HCT116 (cell line): ENCODE measurements around the gene SLC9A9. TPM values are rescaled to one million over a fixed set of nuclear protein-coding genes. Genes with fewer than 3 reads are reported as not detected.

Source experiments
- ATAC-seq: fragments of 200-7000 bp; cut with Tn5 transposase; 2 replicates; pipeline ENCODE4 v1.9.1; 2020; ENCODE audit warnings: mild to moderate bottlenecking, moderate library complexity
- BruUV-seq: library from RNA; stranded (reverse); fragments of 400-500 nt; replicated peaks from 2 replicates; lab custom pipeline; 2021; lab: Mats Ljungman, UMichigan
- CTCF ChIA-PET: fragments of 300-600 bp; sonication (Branson Sonifier 250); formaldehyde crosslinking; loops from one replicate; lab custom pipeline; 2021; ENCODE audit warnings: antibody characterized with exemption; lab: Charles Lee
- POLR2A ChIA-PET: fragments of 300-600, 350-600 bp; sonication (Branson Sonifier 250); formaldehyde crosslinking; loops from one replicate; lab custom pipeline; 2021; ENCODE audit warnings: antibody characterized with exemption; lab: Charles Lee
- RAD21 ChIA-PET, 2 experiments: fragments of 300-600 bp; sonication (Branson Sonifier 250); formaldehyde crosslinking; loops; one replicate each; lab custom pipeline; 2023; ENCODE audit warnings: low total read pairs in 2 of 2; ENCODE audit not compliant: uncharacterized antibody in 2 of 2, unreplicated experiment in 2 of 2, low non-redundant PET in 1 of 2; lab: Charles Lee
- DNase-seq: peaks from one replicate; pipeline ENCODE4 v3.0.0-alpha.2; 2010; ENCODE audit warnings: low read depth, low spot score
- H2AFZ ChIP-seq: fragments of 200-600 bp; shearing (Covaris generic), sonication (generic); 2 replicates; pipeline ENCODE4 v1.6.1; 2017; ENCODE audit warnings: low read depth, mixed run types, mixed read lengths, antibody characterized with exemption, low read length; ENCODE audit not compliant: poor library complexity, severe bottlenecking
- H3K27ac ChIP-seq: 2 replicates; pipeline ENCODE4 v1.5.1; 2012; ENCODE audit warnings: low read depth, low read length
- H3K27me3 ChIP-seq: fragments of 200-600 bp; sonication (generic); 2 replicates; pipeline ENCODE4 v1.6.1; 2016; ENCODE audit warnings: mixed run types, low read length, mixed read lengths; ENCODE audit not compliant: insufficient read depth
- H3K36me3 ChIP-seq, 2 experiments: fragments of 200-500 bp in 1 of 2; fragments of 200-600 bp in 1 of 2; sonication (Bioruptor generic) in 1 of 2; sonication (generic) in 1 of 2; 2 replicates each; pipeline versions ENCODE4 v1.5.1 to v1.6.1; 2014 to 2016; ENCODE audit warnings: low read length in 2 of 2, inconsistent platforms in 1 of 2, mixed read lengths in 1 of 2, mixed run types in 1 of 2; ENCODE audit not compliant: insufficient read depth in 2 of 2, control insufficient read depth in 1 of 2
- H3K4me1 ChIP-seq, 2 experiments: fragments of 200-600 bp in 1 of 2; sonication (generic) in 1 of 2; 2 replicates each; pipeline versions ENCODE4 v1.5.1 to v1.6.1; 2012 to 2017; ENCODE audit warnings: low read length in 2 of 2, inconsistent platforms in 1 of 2, mild to moderate bottlenecking in 1 of 2, mixed read lengths in 1 of 2, mixed run types in 1 of 2, moderate library complexity in 1 of 2; ENCODE audit not compliant: insufficient read depth in 2 of 2, control insufficient read depth in 1 of 2
- H3K4me2 ChIP-seq: fragments of 200-600 bp; sonication (generic); 2 replicates; pipeline ENCODE4 v1.6.1; 2017; ENCODE audit warnings: mixed run types, low read length, mixed read lengths
- H3K4me3 ChIP-seq, 2 experiments: fragments of 200-600 bp in 1 of 2; sonication (generic) in 1 of 2; replicated peaks in 1 of 2; 2 replicates each; pipeline ENCODE4 v1.5.1; 2011 to 2016; ENCODE audit warnings: low read length in 2 of 2, control low read depth in 1 of 2, low read depth in 1 of 2, mild to moderate bottlenecking in 1 of 2, mixed read lengths in 1 of 2, mixed run types in 1 of 2
- H3K79me2 ChIP-seq: fragments of 200-600 bp; sonication (generic); 2 replicates; pipeline ENCODE4 v1.6.1; 2017; ENCODE audit warnings: mild to moderate bottlenecking, mixed run types, low read length, moderate library complexity, mixed read lengths; ENCODE audit not compliant: insufficient read depth
- H3K9ac ChIP-seq: fragments of 200-600 bp; sonication (generic); 2 replicates; pipeline ENCODE4 v1.6.1; 2016; ENCODE audit warnings: low read length, mixed read lengths
- H3K9me2 ChIP-seq: fragments of 200-600 bp; sonication (generic), shearing (Covaris generic); 2 replicates; pipeline ENCODE4 v1.6.1; 2017; ENCODE audit warnings: mixed run types, mild to moderate bottlenecking, moderate library complexity; ENCODE audit not compliant: insufficient read depth
- H3K9me3 ChIP-seq, 2 experiments: fragments of 200-500 bp in 1 of 2; fragments of 200-600 bp in 1 of 2; sonication (Bioruptor generic) in 1 of 2; sonication (generic) in 1 of 2; 2 replicates each; pipeline ENCODE4 v1.6.1; 2014 to 2017; ENCODE audit warnings: low read length in 2 of 2, mixed read lengths in 2 of 2, inconsistent platforms in 1 of 2, low read depth in 1 of 2, mild to moderate bottlenecking in 1 of 2, mixed run types in 1 of 2, moderate library complexity in 1 of 2; ENCODE audit not compliant: control insufficient read depth in 1 of 2, insufficient read depth in 1 of 2
- H4K20me1 ChIP-seq: fragments of 200-600 bp; sonication (generic), shearing (Covaris generic); 2 replicates; pipeline ENCODE4 v1.6.1; 2017; ENCODE audit warnings: mixed run types, mild to moderate bottlenecking, moderate library complexity; ENCODE audit not compliant: insufficient read depth
- EZH2 ChIP-seq: fragments of 200-600 bp; sonication (generic); IDR thresholded peaks from 2 replicates; pipeline ENCODE4 v1.6.1; 2017; ENCODE audit warnings: antibody characterized with exemption, mixed run types
- FOSL1 ChIP-seq: IDR thresholded peaks from 2 replicates; pipeline ENCODE4 v1.6.1; 2012; ENCODE audit warnings: low read depth
- POLR2A ChIP-seq: IDR thresholded peaks from 2 replicates; pipeline ENCODE4 v1.7.0; 2011; ENCODE audit warnings: borderline replicate concordance; ENCODE audit not compliant: insufficient read depth, insufficient read length; ENCODE audit errors: extremely low read depth
- POLR2AphosphoS5 ChIP-seq: IDR thresholded peaks from 2 replicates; pipeline ENCODE4 v1.6.1; 2011; ENCODE audit warnings: mild to moderate bottlenecking, low read depth, low read length, moderate library complexity
- RAD21 ChIP-seq: IDR thresholded peaks from 2 replicates; pipeline ENCODE4 v1.6.1; 2012; ENCODE audit warnings: low read depth, mild to moderate bottlenecking
- SIN3A ChIP-seq: IDR thresholded peaks from 2 replicates; pipeline ENCODE4 v1.6.1; 2012; ENCODE audit warnings: low read depth
- SP1 ChIP-seq: IDR thresholded peaks from 2 replicates; pipeline ENCODE4 v1.6.1; 2012; ENCODE audit warnings: low read depth
- ZFX ChIP-seq: fragments of 450-650 bp; IDR thresholded peaks from 2 replicates; pipeline ENCODE4 v1.6.1; 2017
- intact Hi-C: fragments of 100-400 bp; cut with micrococcal nuclease; formaldehyde crosslinking; loops from 2 replicates; pipeline ENCODE4 v1.10.0; 2022
- total RNA-seq: library from RNA; stranded (reverse); gene quantifications from one replicate; pipeline ENCODE4 v1.2.1, GENCODE V29; 2021; ENCODE audit not compliant: unreplicated experiment
- TF ChIP-seq, protein P1 (sequence below): IDR thresholded peaks from 2 replicates; pipeline ENCODE4 v1.6.1; 2012; ENCODE audit warnings: low read depth
- TF ChIP-seq, protein P2 (sequence below): IDR thresholded peaks from 2 replicates; pipeline ENCODE4 v1.6.1; 2012

Gene SLC9A9
- total RNA-seq, 1 experiment from 2014 or later = 0.20 TPM

DNA sequence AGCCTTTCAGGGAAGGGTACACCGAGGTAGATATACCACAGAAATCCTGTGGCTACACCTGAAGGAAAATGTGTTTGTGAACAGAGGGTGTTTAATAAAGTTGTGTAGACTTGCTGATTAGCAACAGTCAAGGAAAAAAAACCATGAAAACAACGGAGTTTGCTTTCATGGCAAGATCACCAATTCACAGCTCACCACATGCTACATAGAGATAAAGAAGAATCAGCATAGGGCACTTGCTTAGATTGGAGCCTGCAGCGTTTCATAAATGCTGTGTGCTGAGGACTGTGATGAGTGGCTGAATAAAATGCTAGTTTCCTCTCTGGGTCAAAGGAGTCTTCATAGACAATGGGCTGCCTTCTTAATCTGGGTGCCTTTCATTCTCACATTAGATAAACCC lies 257.6 kb downstream of the SLC9A9 start:
- RAD21 ChIA-PET = no interaction called here
- Histone ChIP-seq H3K9ac (no peak overlapping the region), H3K27me3 (no peaks in the 10 kb centered on the region), H4K20me1 (no peaks in the 10 kb centered on the region), H3K4me2 (no peak overlapping the region), H3K79me2 (no peaks in the 10 kb centered on the region), H2AFZ (no peak overlapping the region), H3K9me2 (no peaks in the 10 kb centered on the region), H3K4me3 (no peak overlapping the region), H3K27ac (no peak overlapping the region), H3K4me1 (no peaks in the 10 kb centered on the region), H3K9me3 (no peaks in the 10 kb centered on the region), H3K36me3 (no peaks in the 10 kb centered on the region)
- ATAC-seq (no peak), DNase-seq (no peak)
- no TSS peak for BruUV-seq
- POLR2A ChIA-PET = no interaction called here
- TF ChIP-seq, protein P1, sequence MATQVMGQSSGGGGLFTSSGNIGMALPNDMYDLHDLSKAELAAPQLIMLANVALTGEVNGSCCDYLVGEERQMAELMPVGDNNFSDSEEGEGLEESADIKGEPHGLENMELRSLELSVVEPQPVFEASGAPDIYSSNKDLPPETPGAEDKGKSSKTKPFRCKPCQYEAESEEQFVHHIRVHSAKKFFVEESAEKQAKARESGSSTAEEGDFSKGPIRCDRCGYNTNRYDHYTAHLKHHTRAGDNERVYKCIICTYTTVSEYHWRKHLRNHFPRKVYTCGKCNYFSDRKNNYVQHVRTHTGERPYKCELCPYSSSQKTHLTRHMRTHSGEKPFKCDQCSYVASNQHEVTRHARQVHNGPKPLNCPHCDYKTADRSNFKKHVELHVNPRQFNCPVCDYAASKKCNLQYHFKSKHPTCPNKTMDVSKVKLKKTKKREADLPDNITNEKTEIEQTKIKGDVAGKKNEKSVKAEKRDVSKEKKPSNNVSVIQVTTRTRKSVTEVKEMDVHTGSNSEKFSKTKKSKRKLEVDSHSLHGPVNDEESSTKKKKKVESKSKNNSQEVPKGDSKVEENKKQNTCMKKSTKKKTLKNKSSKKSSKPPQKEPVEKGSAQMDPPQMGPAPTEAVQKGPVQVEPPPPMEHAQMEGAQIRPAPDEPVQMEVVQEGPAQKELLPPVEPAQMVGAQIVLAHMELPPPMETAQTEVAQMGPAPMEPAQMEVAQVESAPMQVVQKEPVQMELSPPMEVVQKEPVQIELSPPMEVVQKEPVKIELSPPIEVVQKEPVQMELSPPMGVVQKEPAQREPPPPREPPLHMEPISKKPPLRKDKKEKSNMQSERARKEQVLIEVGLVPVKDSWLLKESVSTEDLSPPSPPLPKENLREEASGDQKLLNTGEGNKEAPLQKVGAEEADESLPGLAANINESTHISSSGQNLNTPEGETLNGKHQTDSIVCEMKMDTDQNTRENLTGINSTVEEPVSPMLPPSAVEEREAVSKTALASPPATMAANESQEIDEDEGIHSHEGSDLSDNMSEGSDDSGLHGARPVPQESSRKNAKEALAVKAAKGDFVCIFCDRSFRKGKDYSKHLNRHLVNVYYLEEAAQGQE = no peak
- no peak for TF ChIP-seq SIN3A
- TF ChIP-seq ZFX = no peak
- no peak for TF ChIP-seq EZH2
- no peak for TF ChIP-seq RAD21
- no peak for TF ChIP-seq POLR2AphosphoS5
- TF ChIP-seq POLR2A = no peak
- TF ChIP-seq FOSL1 = no peak
- TF ChIP-seq, protein P2, sequence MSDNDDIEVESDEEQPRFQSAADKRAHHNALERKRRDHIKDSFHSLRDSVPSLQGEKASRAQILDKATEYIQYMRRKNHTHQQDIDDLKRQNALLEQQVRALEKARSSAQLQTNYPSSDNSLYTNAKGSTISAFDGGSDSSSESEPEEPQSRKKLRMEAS = no peak
- no peak for TF ChIP-seq SP1
- CTCF ChIA-PET = no interaction called here
- intact Hi-C loops = no loop called here
